Stimulated activated CD4-positive, alpha-beta T cell treated with anti-CD3 and anti-CD28 coated beads, Interleukin-15, amount 100 ng/mL, for 1 hour (primary cell): ENCODE data around the gene MISP.
"Not testable (repeated sequence)": the region's sequence is repeated elsewhere in the genome, so short reads cannot be mapped to it uniquely, and the experiment has no call there.

Experiments
- DNase-seq, 2 donors: peaks; one replicate each; pipeline ENCODE4 v3.0.0-alpha.2; 2020; ENCODE audit warnings: low read depth in 1 of 2, low spot score in 1 of 2

Gene MISP, protein sequence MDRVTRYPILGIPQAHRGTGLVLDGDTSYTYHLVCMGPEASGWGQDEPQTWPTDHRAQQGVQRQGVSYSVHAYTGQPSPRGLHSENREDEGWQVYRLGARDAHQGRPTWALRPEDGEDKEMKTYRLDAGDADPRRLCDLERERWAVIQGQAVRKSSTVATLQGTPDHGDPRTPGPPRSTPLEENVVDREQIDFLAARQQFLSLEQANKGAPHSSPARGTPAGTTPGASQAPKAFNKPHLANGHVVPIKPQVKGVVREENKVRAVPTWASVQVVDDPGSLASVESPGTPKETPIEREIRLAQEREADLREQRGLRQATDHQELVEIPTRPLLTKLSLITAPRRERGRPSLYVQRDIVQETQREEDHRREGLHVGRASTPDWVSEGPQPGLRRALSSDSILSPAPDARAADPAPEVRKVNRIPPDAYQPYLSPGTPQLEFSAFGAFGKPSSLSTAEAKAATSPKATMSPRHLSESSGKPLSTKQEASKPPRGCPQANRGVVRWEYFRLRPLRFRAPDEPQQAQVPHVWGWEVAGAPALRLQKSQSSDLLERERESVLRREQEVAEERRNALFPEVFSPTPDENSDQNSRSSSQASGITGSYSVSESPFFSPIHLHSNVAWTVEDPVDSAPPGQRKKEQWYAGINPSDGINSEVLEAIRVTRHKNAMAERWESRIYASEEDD

GRCh38 chr19:750640-751423 is at the start of gene MISP:
Gene MISP, plus strand, starts transcription at chr19:751112. Its CDS starts 5,835 bp downstream, at chr19:756947.
- no peak for DNase-seq

- not testable (repeated sequence) for DNase-seq
Measured at GRCh38 chr19:702847-703246, 48.1 kb upstream of the MISP start.

GRCh38 chr19:703329-703650 is 47.6 kb upstream of the MISP start:
- DNase-seq = no peak

DNA sequence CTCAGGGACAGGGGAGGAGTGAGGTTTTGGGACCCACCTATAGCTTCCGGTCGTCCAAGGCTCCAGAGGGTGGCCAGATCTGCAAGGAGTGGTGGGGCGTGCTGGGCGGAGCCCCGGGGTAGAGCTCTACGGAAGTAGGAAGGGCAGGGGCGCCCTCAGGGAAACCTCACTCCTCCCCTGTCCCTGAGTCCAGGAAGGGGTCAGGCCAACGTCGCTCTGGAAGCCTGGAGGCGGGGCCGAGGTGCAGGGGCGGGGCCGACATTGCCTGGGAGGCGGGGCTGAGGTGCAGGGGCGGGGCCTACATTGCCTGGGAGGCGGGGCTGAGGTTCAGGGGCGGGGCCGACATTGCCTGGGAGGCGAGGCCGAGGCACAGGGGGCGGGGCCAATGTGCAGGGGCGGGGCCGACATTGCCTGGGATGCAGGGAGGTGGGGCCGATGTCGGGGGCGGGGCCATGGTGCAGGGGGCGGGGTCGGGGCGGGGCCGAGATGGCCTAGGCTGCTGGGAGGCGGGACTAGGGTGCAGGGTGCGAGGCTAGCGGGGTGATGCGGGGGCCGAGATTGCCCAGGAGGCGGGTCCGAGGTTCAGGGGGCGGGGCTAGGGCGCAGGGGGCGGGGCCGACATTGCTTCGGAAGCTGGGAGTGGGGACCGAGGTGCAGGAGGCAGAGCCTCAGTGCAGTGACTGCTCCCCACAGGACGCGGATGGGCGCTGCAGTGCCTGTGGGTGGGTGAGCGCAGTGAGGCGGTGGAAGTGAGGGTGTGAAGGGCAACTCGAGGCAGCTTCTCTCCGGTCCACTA is 47.1 kb upstream of the MISP start:
- DNase-seq = peak; percentile 29 to 53

DNA sequence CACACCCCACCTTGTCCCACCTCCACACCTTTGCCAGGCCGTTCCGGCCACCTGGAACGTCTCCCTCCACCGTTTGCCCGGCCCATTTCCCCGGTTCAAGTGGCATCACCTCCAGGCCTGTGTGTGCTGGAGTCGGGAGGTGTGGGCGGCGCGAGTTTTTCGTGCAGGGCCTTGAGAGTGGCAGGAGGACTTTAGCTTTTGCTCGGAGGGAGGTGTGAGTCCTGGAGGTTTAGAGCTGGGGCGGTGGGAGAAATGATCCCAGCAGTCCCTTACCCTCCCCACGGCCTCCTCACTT is 46.5 kb upstream of the MISP start:
- DNase-seq = no peak

DNA sequence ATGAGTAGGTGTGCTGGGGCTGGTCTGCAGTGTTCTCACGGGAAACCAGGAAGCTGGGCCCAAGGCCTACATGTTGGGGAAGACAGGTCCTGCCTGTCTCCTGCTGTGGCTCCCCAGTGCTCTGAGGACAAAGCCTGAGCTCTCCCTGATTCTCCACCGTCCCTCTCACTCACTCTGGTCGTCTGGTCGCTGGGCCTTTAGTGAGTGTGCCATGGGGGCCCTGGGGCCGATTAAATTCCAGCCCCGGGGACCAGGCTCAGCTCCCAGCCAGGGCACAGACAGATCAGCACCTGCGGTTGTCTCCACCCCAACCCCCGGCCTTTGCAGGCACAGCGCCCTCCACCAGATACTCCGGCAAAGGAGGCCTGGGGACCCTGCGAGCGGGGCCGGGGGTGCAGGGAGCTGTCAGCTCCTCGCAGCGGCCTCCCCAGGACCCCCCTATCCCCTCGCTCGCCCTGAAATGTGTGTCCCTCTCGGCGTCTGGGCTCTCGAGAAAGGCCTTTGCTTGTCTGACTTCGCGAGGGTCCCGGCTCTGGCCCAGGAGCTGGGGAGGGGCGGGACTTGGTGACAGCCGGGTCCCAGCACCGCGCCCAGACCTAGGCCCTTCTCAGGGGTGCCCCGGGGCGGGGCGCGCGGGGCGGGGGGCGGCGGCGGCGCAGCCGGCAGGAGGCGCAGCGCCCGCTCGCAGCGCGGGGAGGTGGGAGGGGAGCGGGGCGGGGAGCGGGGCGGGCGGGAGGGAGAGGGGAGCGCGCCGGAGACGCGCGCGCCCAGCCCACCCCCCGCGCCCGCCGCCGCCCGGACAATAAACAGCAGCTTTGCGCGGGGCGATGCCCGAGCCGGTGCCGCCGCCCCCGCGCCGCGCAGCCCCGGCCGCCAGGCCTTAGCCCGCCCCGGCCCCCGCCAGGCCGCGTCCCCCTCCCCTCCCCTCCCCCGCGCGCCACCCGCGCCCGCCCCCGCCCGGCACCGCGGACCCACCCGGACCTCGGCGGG is 42.5 kb upstream of the MISP start, which contains the start of gene PALM:
Gene PALM (plus strand): TSS at position 782 of the 990 bp plus-strand sequence. CDS start 212 bp downstream, outside the sequence.
- no peak for DNase-seq

- DNase-seq = no peak
Measured at GRCh38 chr19:709196-709964, 41.5 kb upstream of the MISP start.

DNA sequence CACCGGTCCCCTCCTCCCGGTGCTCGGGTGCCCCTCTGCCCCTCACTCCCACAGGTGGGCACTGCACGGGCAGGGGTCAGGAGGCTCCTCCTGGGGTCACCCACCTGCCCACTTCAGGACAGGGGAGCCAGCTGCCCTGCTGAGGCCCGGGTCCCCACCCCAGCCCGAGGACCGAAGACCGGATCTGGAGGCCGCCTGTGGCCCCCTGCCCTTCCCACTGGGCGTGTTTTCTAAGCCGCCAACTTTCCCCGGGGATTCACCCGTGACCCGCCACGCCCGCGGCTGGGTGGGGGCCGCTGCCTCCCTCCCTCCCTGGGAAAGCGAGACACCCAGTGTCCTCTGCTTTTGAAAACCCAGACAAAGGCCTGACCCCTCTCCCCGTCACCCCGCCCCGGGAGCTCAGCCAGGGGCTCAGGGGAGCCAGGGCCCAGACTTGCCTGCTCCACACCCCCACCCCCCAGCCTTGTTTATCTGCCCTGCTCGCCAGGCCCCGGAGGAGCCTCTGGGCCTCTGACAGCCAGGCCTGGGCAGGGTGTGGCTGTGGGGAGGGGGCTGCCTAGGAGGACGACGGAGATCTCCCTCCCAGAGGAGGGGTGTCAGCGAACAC is 40.8 kb upstream of the MISP start:
- DNase-seq = no peak

DNA sequence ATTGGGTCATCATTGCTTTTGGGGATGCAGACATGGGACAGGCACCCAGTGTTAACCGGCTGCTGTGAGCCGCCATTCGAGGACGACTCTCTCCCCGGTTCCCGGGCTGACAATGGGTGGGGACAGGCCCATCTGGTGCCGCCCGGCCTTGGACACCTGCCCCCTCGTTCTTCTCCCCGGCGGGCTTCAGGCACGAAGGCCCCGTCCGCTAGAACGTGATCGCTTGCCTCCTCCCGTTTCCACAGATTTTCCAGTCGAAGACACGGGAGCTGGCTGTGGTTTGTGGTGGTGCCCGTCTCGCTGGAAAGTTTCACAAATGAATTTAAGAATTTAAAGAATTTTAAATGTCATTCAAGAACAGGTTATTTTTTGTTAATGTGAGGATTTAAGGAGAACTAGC is 40.1 kb upstream of the MISP start:
- DNase-seq = no peak

- DNase-seq = no peak
Measured at GRCh38 chr19:711254-711653, 39.7 kb upstream of the MISP start.

- DNase-seq = no peak
Measured at GRCh38 chr19:715347-715746, 35.6 kb upstream of the MISP start.

DNA sequence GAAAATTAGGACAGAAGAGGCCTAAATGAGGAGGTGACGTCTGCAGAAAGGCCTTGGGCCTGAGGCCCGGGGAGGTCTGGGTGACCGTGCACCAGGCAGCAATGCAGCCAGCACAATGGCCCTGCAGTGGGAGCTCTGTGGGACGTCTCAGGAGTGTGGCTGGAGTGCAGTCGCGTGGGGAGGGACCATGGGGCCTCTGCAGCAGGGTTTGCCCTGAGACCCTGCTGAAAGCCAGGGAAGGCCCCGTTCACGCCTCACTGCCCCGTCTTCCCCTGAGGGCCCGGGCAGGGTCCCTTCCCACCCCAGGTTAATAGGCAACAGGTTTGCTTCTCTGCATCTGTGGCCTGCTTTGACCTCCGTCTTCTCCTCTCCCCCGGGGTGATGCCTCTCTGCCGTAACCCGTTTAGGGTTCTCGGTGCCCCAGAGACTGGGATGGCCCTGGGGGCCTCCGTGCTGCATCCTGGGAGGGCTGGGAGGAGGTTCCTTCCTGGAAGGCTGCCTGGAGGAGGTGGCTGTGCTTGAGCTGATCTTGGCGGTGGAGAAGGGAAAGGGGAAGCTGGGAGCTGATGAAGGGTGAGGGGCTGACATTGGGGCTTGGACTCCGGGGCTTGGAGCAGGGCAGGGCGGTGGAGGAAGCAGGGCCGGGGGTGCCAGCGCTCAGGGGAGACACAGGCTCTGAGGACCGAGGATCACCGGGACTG is 32.5 kb upstream of the MISP start:
- no peak for DNase-seq

DNA sequence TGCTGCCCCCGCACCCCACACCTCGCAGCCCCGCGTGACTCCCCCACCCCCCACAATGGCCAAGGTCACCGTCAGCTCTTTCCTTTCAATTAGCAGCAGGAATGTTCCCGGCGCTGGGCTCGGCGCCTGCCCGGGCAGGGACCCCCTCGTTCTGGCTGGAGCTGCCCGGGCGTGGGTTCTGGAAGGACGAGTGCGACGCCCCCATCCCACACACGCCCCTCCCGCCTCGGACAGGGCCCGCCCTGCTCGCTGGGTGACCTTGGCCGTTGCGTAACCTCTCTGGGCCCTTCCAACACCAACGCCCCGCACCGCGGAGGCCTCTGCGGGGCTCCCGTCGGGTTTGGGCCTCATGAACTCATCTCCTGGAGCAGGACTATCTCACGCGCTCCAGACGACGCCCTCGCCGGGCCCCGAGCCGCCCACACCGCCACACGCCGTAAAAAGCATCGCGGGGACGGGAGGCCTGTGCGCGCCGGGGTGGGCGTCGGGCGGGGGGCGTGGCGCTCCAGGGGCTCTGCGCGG is 31.9 kb upstream of the MISP start:
- DNase-seq = no peak

DNA sequence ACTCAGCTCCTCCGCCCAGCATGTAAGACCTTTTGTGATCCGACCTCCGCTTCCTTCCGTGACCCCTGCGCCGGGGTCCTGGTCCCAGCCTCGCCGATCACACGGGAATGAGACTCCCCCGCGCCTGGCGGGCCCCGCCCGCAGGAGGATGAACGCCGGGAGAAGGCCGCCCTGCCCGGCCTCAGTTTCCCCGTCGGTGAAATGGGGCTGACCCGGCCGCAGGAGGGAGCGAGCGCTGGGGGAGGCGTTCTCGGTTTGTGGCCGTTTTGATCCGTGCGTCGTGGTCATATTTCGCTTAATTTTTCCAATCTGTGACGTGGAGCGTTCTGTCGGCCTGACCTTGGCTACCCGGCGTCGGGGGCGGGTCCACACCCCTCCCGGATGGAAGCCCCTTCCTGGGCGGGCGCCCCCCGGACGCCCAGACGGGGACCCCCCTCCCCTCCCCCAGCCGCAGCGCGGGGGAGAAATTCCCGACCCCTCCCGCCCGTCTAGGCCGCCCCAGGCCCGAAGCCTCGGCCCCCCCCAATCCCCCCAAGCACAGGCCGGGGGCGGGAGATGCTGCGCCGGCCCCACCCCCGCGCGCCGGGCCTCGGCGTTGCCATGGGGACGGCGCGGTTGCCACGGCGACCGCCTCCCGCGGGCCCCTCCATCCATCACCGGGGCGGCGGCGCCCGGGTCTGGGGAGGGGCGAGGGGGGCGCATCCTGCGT is 31.1 kb upstream of the MISP start:
- no peak for DNase-seq

GRCh38 chr19:720345-721160 is 30.4 kb upstream of the MISP start:
- no peak for DNase-seq

GRCh38 chr19:722553-723101 is 28.3 kb upstream of the MISP start:
- no peak for DNase-seq
